HEK293T (cell line): ENCODE results near the gene ERG28.

Experiments used
- CTBP1 ChIP-seq: fragments of 450-650 bp; IDR thresholded peaks from 2 replicates; pipeline ENCODE4 v1.6.1; 2016; ENCODE audit warnings: borderline replicate concordance
- ELF4 ChIP-seq: fragments of 450-650 bp; IDR thresholded peaks from 2 replicates; pipeline ENCODE4 v1.6.1; 2017; ENCODE audit warnings: antibody characterized with exemption
- FOXM1 ChIP-seq: fragments of 450-650 bp; IDR thresholded peaks from 2 replicates; pipeline ENCODE4 v1.6.1; 2017; ENCODE audit warnings: mild to moderate bottlenecking, borderline replicate concordance
- HDGF ChIP-seq: fragments of 450-650 bp; IDR thresholded peaks from 2 replicates; pipeline ENCODE4 v1.6.1; 2017; ENCODE audit warnings: antibody characterized with exemption, borderline replicate concordance
- LEF1 ChIP-seq: fragments of 450-650 bp; IDR thresholded peaks from 2 replicates; pipeline ENCODE4 v1.6.1; 2017; ENCODE audit warnings: mild to moderate bottlenecking, borderline replicate concordance

- TF ChIP-seq HDGF (no peak), CTBP1 (no peak), FOXM1 (no peak), LEF1 (no peak), ELF4 (no peak)
Measured at GRCh38 chr14:75636100-75636692, 24.5 kb downstream of the ERG28 start.
